Activated naive CD4-positive, alpha-beta T cell treated with anti-CD3 and anti-CD28 coated beads, Interleukin-2, amount 10 ng/mL, durations not matched to agents 7 days and 5 days (primary cell): Measurements from ENCODE around the gene TLDC2.

Experiments
- CTCF ChIA-PET: fragments of 350-600 bp; sonication (Branson Sonifier 250); formaldehyde crosslinking; loops from one replicate; lab custom pipeline; 2021; ENCODE audit warnings: antibody characterized with exemption; lab: Charles Lee
- DNase-seq: peaks from one replicate; pipeline ENCODE4 v3.0.0-alpha.2; 2020
- H3K27ac Mint-ChIP-seq: one replicate; pipeline ENCODE4 v1.8.0; 2021; ENCODE audit warnings: mild to moderate bottlenecking, moderate library complexity, mixed read lengths
- H3K27me3 Mint-ChIP-seq: one replicate; pipeline ENCODE4 v1.8.0; 2021; ENCODE audit warnings: mild to moderate bottlenecking, mixed read lengths
- H3K36me3 Mint-ChIP-seq: one replicate; pipeline ENCODE4 v1.8.0; 2021; ENCODE audit warnings: mixed read lengths
- H3K4me1 Mint-ChIP-seq: one replicate; pipeline ENCODE4 v1.8.0; 2021; ENCODE audit warnings: mixed read lengths
- H3K4me3 Mint-ChIP-seq: one replicate; pipeline ENCODE4 v1.8.0; 2021; ENCODE audit warnings: mild to moderate bottlenecking, moderate library complexity, mixed read lengths
- H3K9me3 Mint-ChIP-seq: one replicate; pipeline ENCODE4 v1.8.0; 2021; ENCODE audit warnings: mixed read lengths

The TLDC2 gene

DNA sequence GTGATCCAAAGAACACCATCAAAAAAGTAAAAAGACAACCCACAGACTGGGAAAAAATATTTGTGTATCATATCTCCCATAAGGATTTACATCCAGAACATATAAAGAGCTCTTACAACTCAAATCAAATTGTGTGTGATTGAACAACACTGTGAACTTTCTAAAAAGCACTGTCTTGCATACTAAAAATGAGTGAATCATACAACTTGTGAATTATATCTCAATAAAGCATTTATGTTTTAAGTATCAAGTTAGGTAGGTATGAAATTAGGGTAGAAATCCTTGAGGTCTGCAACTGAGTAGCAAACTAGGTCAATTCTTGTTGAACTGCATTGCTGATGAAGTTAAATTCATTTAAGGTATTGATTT lies 61.4 kb downstream of the TLDC2 start:
- CTCF ChIA-PET = no interaction called here
- peaks cover 61% of the 10 kb centered on the region for H3K36me3 Mint-ChIP-seq
- DNase-seq = no peak
- no peaks in the 10 kb centered on the region for H3K27me3 Mint-ChIP-seq
- peak overlapping the region; percentile 58 for H3K27ac Mint-ChIP-seq
- peaks cover 64% of the 10 kb centered on the region for H3K4me1 Mint-ChIP-seq
- no peak overlapping the region for H3K4me3 Mint-ChIP-seq
- H3K9me3 Mint-ChIP-seq = no peaks in the 10 kb centered on the region

DNA sequence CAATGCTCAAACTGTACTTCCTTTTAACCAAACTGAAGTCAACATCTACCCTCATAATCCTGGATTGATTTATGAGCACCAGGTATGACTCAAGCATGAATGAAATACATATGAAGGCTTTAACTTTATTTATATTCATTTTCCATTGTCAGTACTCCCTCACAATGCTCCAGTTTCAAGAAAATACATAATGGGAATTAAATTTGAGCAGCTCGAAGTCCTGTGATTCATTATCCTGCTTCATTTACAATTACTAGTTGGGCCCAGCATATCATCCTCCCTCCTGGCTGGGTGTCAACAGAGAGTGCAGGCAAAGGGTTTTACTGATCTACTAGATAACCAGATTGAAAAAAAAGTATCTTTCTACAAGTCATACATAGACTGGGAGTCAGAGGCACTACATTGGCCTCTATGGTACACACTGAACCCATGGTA lies 65.5 kb downstream of the TLDC2 start:
- Mint-ChIP-seq H3K4me3 (peak overlapping the region; percentile 30), H3K36me3 (peaks cover 73% of the 10 kb centered on the region), H3K9me3 (no peaks in the 10 kb centered on the region), H3K4me1 (peaks cover 79% of the 10 kb centered on the region), H3K27ac (peak overlapping the region; percentile 47), H3K27me3 (no peaks in the 10 kb centered on the region)
- DNase-seq = no peak
- CTCF ChIA-PET = no interaction called here
